GM12873 (cell line): ENCODE measurements around the gene APOBEC3H.

Experiments
- CTCF ChIP-seq: IDR thresholded peaks from 2 replicates; pipeline ENCODE4 v1.5.1; 2012; ENCODE audit warnings: low read depth, mild to moderate bottlenecking, moderate library complexity, low read length, control low read depth; ENCODE audit not compliant: insufficient read depth; ENCODE audit errors: missing control alignments

The APOBEC3H gene

GRCh38 chr22:39146256-39147101, 49.4 kb downstream of the APOBEC3H start:
- no peak for TF ChIP-seq CTCF

- TF ChIP-seq CTCF: no peak
These were observed 50.4 kb downstream of the APOBEC3H start for GRCh38 chr22:39147335-39148025.

GRCh38 chr22:39148026-39148726, 51.1 kb downstream of the APOBEC3H start:
- TF ChIP-seq CTCF: no peak

- no peak for TF ChIP-seq CTCF
These were observed 51.9 kb downstream of the APOBEC3H start for GRCh38 chr22:39148727-39149535.

GRCh38 chr22:39149915-39150847, 53.1 kb downstream of the APOBEC3H start:
- no peak for TF ChIP-seq CTCF

GRCh38 chr22:39150848-39151215, 53.8 kb downstream of the APOBEC3H start:
- no peak for TF ChIP-seq CTCF
